Measurements from ENCODE around the gene LRRC56. TPM values are rescaled to one million over a fixed set of nuclear protein-coding genes. Genes with fewer than 3 reads are reported as not detected.

The LRRC56 gene
- total and polyA plus RNA-seq, 2 of the 13 experiments (the other 11 are each of a cell fraction or from before 2014, with no cell fraction given), result 0.11 to 0.29 TPM

- TF ChIP-seq HIC2 (CRISPR knock-in tag; IDR thresholded peaks at IDR 0.05; ENCODE audit: low read depth) (no peak), GABPB1 (CRISPR knock-in tag; IDR thresholded peaks at IDR 0.05) (no peak), FOXK2 (IDR thresholded peaks at IDR 0.05) (no peak), ZNF496 (CRISPR knock-in tag; IDR thresholded peaks at IDR 0.05; ENCODE audit: insufficient replicate concordance) (no peak), ZNF816 (CRISPR knock-in tag; IDR thresholded peaks at IDR 0.05; ENCODE audit: borderline replicate concordance) (peak; percentile 96; the same call in 1 of the 2 replicates), MED13 (CRISPR knock-in tag; IDR thresholded peaks at IDR 0.05) (no peak), ONECUT2 (CRISPR knock-in tag; IDR thresholded peaks at IDR 0.05) (no peak), ZHX1 (CRISPR knock-in tag; IDR thresholded peaks at IDR 0.05; ENCODE audit: low read depth) (no peak), TGIF2 (CRISPR knock-in tag; IDR thresholded peaks at IDR 0.05) (no peak; the same call in 1 of the 2 replicates), ZNF703 (CRISPR knock-in tag; IDR thresholded peaks at IDR 0.05; ENCODE audit: borderline replicate concordance) (no peak), ARNT2 (CRISPR knock-in tag; IDR thresholded peaks at IDR 0.05; ENCODE audit: low read depth) (no peak; the same call in 1 of the 2 replicates), ZNF546 (CRISPR knock-in tag; conservative IDR thresholded peaks at IDR 0.05) (peak; percentile 67; the same call in 1 of the 2 replicates), SNAI1 (CRISPR knock-in tag; IDR thresholded peaks at IDR 0.05; ENCODE audit: borderline replicate concordance) (0 out of 2 replicates have a peak, but pooled peaks have one; percentile 6), ZNF33A (CRISPR knock-in tag; IDR thresholded peaks at IDR 0.05; ENCODE audit: borderline replicate concordance) (no peak), ZNF75D (CRISPR knock-in tag; IDR thresholded peaks at IDR 0.05; ENCODE audit: borderline replicate concordance) (no peak), RXRA (CRISPR knock-in tag; IDR thresholded peaks at IDR 0.05) (peak; percentile 29), FOXJ3 (CRISPR knock-in tag; IDR thresholded peaks at IDR 0.05; ENCODE audit: borderline replicate concordance) (no peak), MAFK (conservative IDR thresholded peaks at IDR 0.05 in 1 of 2, IDR thresholded peaks at IDR 0.05 in 1 of 2; ENCODE audit: low read length in 2 of 2) (no peak), KAT7 (CRISPR knock-in tag; IDR thresholded peaks at IDR 0.05; ENCODE audit: borderline replicate concordance) (no peak), ZNF574 (CRISPR knock-in tag; IDR thresholded peaks at IDR 0.05) (no peak), JUN (CRISPR knock-in tag; IDR thresholded peaks at IDR 0.05) (no peak), RBFOX2 (IDR thresholded peaks at IDR 0.05; ENCODE audit: low read depth, low read length) (peak; percentile 81), KDM5B (CRISPR knock-in tag; IDR thresholded peaks at IDR 0.05; ENCODE audit: borderline replicate concordance) (no peak; the same call in none of the 2 replicates)
Observed at GRCh38 chr11:506995-507726, 30.2 kb upstream of the LRRC56 start, which contains the start of gene RNH1 (continued).
